Progenitor cell of endocrine pancreas (in vitro differentiated cells): ENCODE data around the gene PHACTR2. TPM values are rescaled to one million over a fixed set of nuclear protein-coding genes. Genes with fewer than 3 reads are reported as not detected.
"Not testable (repeated sequence)": the region's sequence is repeated elsewhere in the genome, so short reads cannot be mapped to it uniquely, and the experiment has no call there.

Source experiments
- DNase-seq: peaks from one replicate; pipeline ENCODE4 v3.0.0; 2021; ENCODE audit warnings: low spot score; ENCODE audit not compliant: unreplicated experiment
- H3K27ac Mint-ChIP-seq: 2 replicates; pipeline ENCODE4 v1.8.0; 2021; ENCODE audit warnings: mild to moderate bottlenecking, moderate library complexity, mixed read lengths
- H3K27me3 Mint-ChIP-seq: 2 replicates; pipeline ENCODE4 v1.8.0; 2021; ENCODE audit warnings: mixed read lengths
- H3K36me3 Mint-ChIP-seq: 2 replicates; pipeline ENCODE4 v1.8.0; 2022; ENCODE audit warnings: mixed read lengths; ENCODE audit not compliant: insufficient read depth
- H3K4me1 Mint-ChIP-seq: 2 replicates; pipeline ENCODE4 v1.8.0; 2021; ENCODE audit warnings: low read depth, mixed read lengths
- H3K4me3 Mint-ChIP-seq: 2 replicates; pipeline ENCODE4 v1.8.0; 2021; ENCODE audit warnings: low read depth, mild to moderate bottlenecking, moderate library complexity, mixed read lengths
- H3K9me3 Mint-ChIP-seq: 2 replicates; pipeline ENCODE4 v1.8.0; 2021; ENCODE audit warnings: low read depth, mixed read lengths
- CTCF ChIP-seq: fragments of 200-600 bp; sonication (generic); IDR thresholded peaks from one replicate; pipeline ENCODE4 v1.5.0; 2021; ENCODE audit warnings: antibody characterized with exemption, mild to moderate bottlenecking; ENCODE audit not compliant: unreplicated experiment
- total RNA-seq: library from RNA; stranded (reverse); gene quantifications from 2 replicates; pipeline ENCODE4 v1.2.1, GENCODE V29; 2021

PHACTR2 gene
- total RNA-seq, 1 donor from 2014 or later = 55.2 TPM

DNA sequence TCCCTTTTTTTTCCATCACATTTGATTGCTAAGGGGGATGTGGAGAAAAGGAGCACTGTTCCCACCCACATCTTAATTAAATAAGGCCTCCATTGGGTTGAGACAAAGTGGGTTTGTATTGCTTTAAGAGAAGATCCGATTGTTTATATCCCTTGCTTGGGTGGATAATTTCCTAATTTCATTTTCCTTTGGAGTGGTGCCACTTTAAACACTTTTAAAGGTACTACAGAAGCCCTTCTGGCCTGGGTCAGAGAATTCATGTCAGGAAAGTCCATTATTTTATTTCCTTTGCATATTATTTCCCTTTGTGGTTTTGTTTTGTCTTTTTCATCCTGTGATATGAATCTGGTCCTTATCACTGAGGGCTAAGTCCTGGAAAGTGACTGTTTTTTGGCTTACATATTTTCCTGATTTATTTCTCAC lies 56.9 kb downstream of the PHACTR2 start:
- Mint-ChIP-seq H3K9me3 (peaks cover 4% of the 10 kb centered on the region), H3K27me3 (no peaks in the 10 kb centered on the region), H3K36me3 (peaks cover 2% of the 10 kb centered on the region), H3K27ac (no peak overlapping the region), H3K4me3 (no peak overlapping the region), H3K4me1 (no peaks in the 10 kb centered on the region)
- no peak for DNase-seq
- TF ChIP-seq CTCF = no peak

DNA sequence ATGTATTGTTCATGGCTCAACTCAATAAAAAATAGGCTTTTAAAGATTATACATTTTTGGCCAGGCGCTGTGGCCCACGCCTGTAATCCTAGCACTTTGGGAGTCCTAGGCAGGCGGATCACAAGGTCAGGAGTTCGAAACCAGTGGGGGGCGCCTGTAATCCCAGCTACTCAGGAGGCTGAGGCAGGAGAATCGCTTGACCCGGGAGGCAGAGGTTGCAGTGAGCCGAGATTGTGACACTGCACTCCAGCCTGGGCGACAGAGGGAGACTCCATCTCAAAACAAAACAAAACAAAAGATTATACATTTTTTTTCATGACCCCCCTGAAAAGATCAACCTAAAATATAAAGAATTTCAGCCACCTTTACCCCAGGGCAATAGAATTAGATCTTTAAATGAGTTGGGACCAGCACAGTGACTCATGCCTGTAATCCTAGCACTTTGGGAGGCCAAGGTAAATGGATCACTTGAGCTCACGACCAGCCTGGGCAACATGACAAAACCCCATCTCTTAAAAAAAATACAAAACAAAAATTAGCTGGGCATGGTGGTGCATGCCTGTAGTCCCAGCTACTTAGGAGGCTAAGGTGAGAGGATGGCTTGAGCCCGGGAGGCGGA lies 60.4 kb downstream of the PHACTR2 start:
- H3K36me3 Mint-ChIP-seq, H3K4me1 Mint-ChIP-seq, H3K4me3 Mint-ChIP-seq, H3K27me3 Mint-ChIP-seq, H3K9me3 Mint-ChIP-seq, H3K27ac Mint-ChIP-seq, DNase-seq: not testable (repeated sequence)

- no peak overlapping the region for H3K27ac Mint-ChIP-seq
- peaks cover 17% of the 10 kb centered on the region for H3K4me1 Mint-ChIP-seq
- DNase-seq = no peak
- no peak for TF ChIP-seq CTCF
- peaks cover 4% of the 10 kb centered on the region for H3K9me3 Mint-ChIP-seq
- no peak overlapping the region for H3K4me3 Mint-ChIP-seq
- H3K27me3 Mint-ChIP-seq = no peaks in the 10 kb centered on the region
- H3K36me3 Mint-ChIP-seq = peaks cover 3% of the 10 kb centered on the region
Observed at GRCh38 chr6:143739341-143739851, 61.6 kb downstream of the PHACTR2 start.

- peaks cover 3% of the 10 kb centered on the region for H3K36me3 Mint-ChIP-seq
- no peak for TF ChIP-seq CTCF
- peaks cover 25% of the 10 kb centered on the region for H3K4me1 Mint-ChIP-seq
- DNase-seq = no peak
- no peak overlapping the region for H3K4me3 Mint-ChIP-seq
- H3K27me3 Mint-ChIP-seq = no peaks in the 10 kb centered on the region
- H3K27ac Mint-ChIP-seq = no peak overlapping the region
- peaks cover 4% of the 10 kb centered on the region for H3K9me3 Mint-ChIP-seq
Observed at GRCh38 chr6:143740213-143740612, 62.4 kb downstream of the PHACTR2 start.

DNA sequence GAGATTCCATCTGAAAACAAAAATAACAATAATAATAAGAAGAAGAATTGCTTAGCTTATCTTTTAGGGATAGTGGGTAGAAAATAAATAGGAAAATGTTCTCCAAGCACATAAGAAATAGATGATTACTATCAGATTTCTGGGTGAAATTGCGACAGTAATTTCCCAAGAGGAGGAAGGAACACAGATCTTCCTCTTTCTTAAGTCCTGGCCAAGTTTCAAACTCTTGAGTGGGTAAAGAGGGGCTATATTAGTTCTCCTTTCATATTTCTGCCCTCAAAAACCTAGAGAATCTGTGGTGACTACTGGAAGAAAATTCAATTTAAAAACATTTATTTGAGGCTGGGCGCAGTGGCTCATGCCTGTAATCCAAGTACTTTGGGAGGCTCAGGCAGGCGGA lies 63.7 kb downstream of the PHACTR2 start:
- no peak for TF ChIP-seq CTCF
- peaks cover 38% of the 10 kb centered on the region for H3K4me1 Mint-ChIP-seq
- no peak overlapping the region for H3K27ac Mint-ChIP-seq
- H3K27me3 Mint-ChIP-seq = no peaks in the 10 kb centered on the region
- peaks cover 3% of the 10 kb centered on the region for H3K36me3 Mint-ChIP-seq
- H3K9me3 Mint-ChIP-seq = peaks cover 4% of the 10 kb centered on the region
- no peak overlapping the region for H3K4me3 Mint-ChIP-seq
- DNase-seq = no peak
